ENCODE results near the gene FCGR1A.
"Not testable (repeated sequence)": the region's sequence is repeated elsewhere in the genome, so short reads cannot be mapped to it uniquely, and the experiment has no call there.

- TF ChIP-seq CTCF, EP300 (IDR thresholded peaks at IDR 0.05): not testable (repeated sequence)
These were observed 16.3 kb upstream of the FCGR1A start for GRCh38 chr1:149766241-149766640.
